OCI-LY7 (cell line): ENCODE results near the gene PRX. TPM values are rescaled to one million over a fixed set of nuclear protein-coding genes. Genes with fewer than 3 reads are reported as not detected.

ENCODE experiments used
- BruUV-seq: library from RNA; stranded (reverse); fragments of 400-500 nt; replicated peaks from 2 replicates; lab custom pipeline; 2021; lab: Mats Ljungman, UMichigan
- CTCF ChIA-PET: fragments of 300-600 bp; sonication (Branson Sonifier 250); formaldehyde crosslinking; loops from one replicate; lab custom pipeline; 2022; ENCODE audit warnings: antibody characterized with exemption; ENCODE audit not compliant: unreplicated experiment; lab: Charles Lee
- POLR2A ChIA-PET: fragments of 300-600 bp; sonication (Branson Sonifier 250); formaldehyde crosslinking; loops from one replicate; lab custom pipeline; 2022; ENCODE audit warnings: antibody characterized with exemption; lab: Charles Lee
- DNase-seq: peaks from one replicate; pipeline ENCODE4 v3.0.0-alpha.2; 2015; ENCODE audit warnings: low spot score
- H2AFZ ChIP-seq: fragments of 200-600 bp; sonication (generic), shearing (Covaris generic); 2 replicates; pipeline ENCODE4 v1.6.1; 2014; ENCODE audit warnings: mild to moderate bottlenecking, antibody characterized with exemption, low read length, moderate library complexity
- H3K27ac ChIP-seq: fragments of 200-600 bp; sonication (generic); 2 replicates; pipeline ENCODE4 v1.5.1; 2014; ENCODE audit warnings: mixed run types, low read depth, mild to moderate bottlenecking, moderate library complexity, low read length, inconsistent platforms; ENCODE audit not compliant: poor library complexity, severe bottlenecking
- H3K36me3 ChIP-seq: fragments of 200-600 bp; sonication (generic); 2 replicates; pipeline ENCODE4 v1.6.1; 2014; ENCODE audit warnings: mild to moderate bottlenecking, antibody characterized with exemption, low read length, moderate library complexity, mixed read lengths; ENCODE audit not compliant: insufficient read depth
- H3K4me1 ChIP-seq: fragments of 200-600 bp; sonication (generic); 2 replicates; pipeline ENCODE4 v1.5.1; 2014; ENCODE audit warnings: mild to moderate bottlenecking, low read length; ENCODE audit not compliant: insufficient read depth, poor library complexity, severe bottlenecking
- H3K4me2 ChIP-seq: fragments of 200-600 bp; sonication (generic); 2 replicates; pipeline ENCODE4 v1.6.1; 2014; ENCODE audit warnings: mild to moderate bottlenecking, low read length
- H3K4me3 ChIP-seq: fragments of 200-600 bp; sonication (generic); 2 replicates; pipeline ENCODE4 v1.5.1; 2014; ENCODE audit warnings: mild to moderate bottlenecking, low read depth, low read length; ENCODE audit not compliant: poor library complexity, severe bottlenecking
- H3K79me2 ChIP-seq: fragments of 200-600 bp; sonication (generic); 2 replicates; pipeline ENCODE4 v1.6.1; 2016; ENCODE audit warnings: low read depth, mild to moderate bottlenecking, low read length, moderate library complexity, mixed read lengths; ENCODE audit not compliant: insufficient read depth
- H3K9me2 ChIP-seq: fragments of 200-600 bp; sonication (generic); 2 replicates; pipeline ENCODE4 v1.6.1; 2016; ENCODE audit warnings: mild to moderate bottlenecking, low read length, mixed read lengths; ENCODE audit not compliant: insufficient read depth
- H3K9me3 ChIP-seq: fragments of 200-600 bp; sonication (generic); 2 replicates; pipeline ENCODE4 v1.6.1; 2014; ENCODE audit warnings: mild to moderate bottlenecking, mixed run types, low read length, mixed read lengths
- H4K20me1 ChIP-seq: fragments of 200-600 bp; sonication (generic); 2 replicates; pipeline ENCODE4 v1.6.1; 2014; ENCODE audit warnings: mild to moderate bottlenecking, antibody characterized with exemption, low read length, moderate library complexity, mixed read lengths; ENCODE audit not compliant: insufficient read depth
- EZH2phosphoT487 ChIP-seq: fragments of 200-600 bp; sonication (generic); IDR thresholded peaks from 2 replicates; pipeline ENCODE4 v1.6.1; 2018; ENCODE audit warnings: low read depth, borderline replicate concordance, mild to moderate bottlenecking, mixed run types, antibody characterized with exemption, low read length, moderate library complexity, mixed read lengths
- intact Hi-C: fragments of 100-400 bp; cut with micrococcal nuclease; formaldehyde crosslinking; loops from one replicate; pipeline ENCODE4 v1.10.0; 2022; ENCODE audit not compliant: unreplicated experiment
- microRNA-seq: library from miRNA; unstranded; fragments of <30 nt; microRNA quantifications from one replicate; pipeline ENCODE4 v1.2.0, GENCODE V29; 2022; ENCODE audit warnings: borderline replicate concordance
- small RNA-seq: library from RNA; depleted of rRNA; stranded (forward); fragments of <200 nt; gene quantifications from one replicate; pipeline ENCODE3, GENCODE V24; 2014
- total RNA-seq, 2 experiments: library from RNA; depleted of rRNA in 1 of 2; stranded (reverse); fragments of >200 nt in 1 of 2; shearing (Covaris generic) in 1 of 2; gene quantifications; 2 replicates each; pipeline ENCODE4 v1.2.3, GENCODE V29; 2014 to 2022
- TF ChIP-seq, protein P1 (sequence below): fragments of 200-600 bp; sonication (generic); conservative IDR thresholded peaks from 2 replicates; pipeline ENCODE4 v1.5.1; 2014; ENCODE audit warnings: mild to moderate bottlenecking, antibody characterized with exemption, low read length, moderate library complexity, mixed read lengths

Gene PRX
- total RNA-seq, 2 experiments from 2014 or later, result 2.2 to 4.9 TPM

DNA sequence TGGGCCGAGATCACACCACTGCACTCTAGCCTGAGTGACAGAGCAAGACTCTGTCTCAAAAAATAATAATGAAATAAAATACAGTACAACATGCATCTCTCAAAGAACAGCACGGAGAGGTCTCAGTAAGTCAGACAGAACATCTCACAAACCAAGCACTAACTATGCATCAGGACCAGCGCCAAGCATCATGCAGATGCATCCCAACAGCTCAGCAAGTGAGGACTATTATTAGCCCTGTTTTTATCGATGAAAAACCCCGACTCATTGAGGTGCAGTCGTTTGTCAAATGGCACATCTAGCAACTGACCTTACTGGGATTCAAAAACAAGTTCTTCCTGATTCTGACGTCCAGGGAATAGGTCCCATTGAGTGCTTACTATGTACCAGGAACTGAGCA lies 68.8 kb downstream of the PRX start:
- H3K4me1 ChIP-seq, result peaks cover 11% of the 10 kb centered on the region
- H3K9me3 ChIP-seq, result no peaks in the 10 kb centered on the region
- CTCF ChIA-PET, result no interaction called here
- no peak overlapping the region for H3K4me3 ChIP-seq
- no peak overlapping the region for H3K4me2 ChIP-seq
- no peak for TF ChIP-seq EZH2phosphoT487
- TF ChIP-seq, protein P1, sequence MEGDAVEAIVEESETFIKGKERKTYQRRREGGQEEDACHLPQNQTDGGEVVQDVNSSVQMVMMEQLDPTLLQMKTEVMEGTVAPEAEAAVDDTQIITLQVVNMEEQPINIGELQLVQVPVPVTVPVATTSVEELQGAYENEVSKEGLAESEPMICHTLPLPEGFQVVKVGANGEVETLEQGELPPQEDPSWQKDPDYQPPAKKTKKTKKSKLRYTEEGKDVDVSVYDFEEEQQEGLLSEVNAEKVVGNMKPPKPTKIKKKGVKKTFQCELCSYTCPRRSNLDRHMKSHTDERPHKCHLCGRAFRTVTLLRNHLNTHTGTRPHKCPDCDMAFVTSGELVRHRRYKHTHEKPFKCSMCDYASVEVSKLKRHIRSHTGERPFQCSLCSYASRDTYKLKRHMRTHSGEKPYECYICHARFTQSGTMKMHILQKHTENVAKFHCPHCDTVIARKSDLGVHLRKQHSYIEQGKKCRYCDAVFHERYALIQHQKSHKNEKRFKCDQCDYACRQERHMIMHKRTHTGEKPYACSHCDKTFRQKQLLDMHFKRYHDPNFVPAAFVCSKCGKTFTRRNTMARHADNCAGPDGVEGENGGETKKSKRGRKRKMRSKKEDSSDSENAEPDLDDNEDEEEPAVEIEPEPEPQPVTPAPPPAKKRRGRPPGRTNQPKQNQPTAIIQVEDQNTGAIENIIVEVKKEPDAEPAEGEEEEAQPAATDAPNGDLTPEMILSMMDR, result no peak
- H3K36me3 ChIP-seq, result peaks cover 14% of the 10 kb centered on the region; the same call in 1 of the 2 replicates
- H3K9me2 ChIP-seq, result no peaks in the 10 kb centered on the region
- intact Hi-C loops, result no loop called here
- peaks cover 21% of the 10 kb centered on the region for H3K79me2 ChIP-seq
- POLR2A ChIA-PET, result no interaction called here
- H4K20me1 ChIP-seq, result no peaks in the 10 kb centered on the region
- H3K27ac ChIP-seq, result no peak overlapping the region
- no peak overlapping the region for H2AFZ ChIP-seq
- no TSS peak for BruUV-seq
- DNase-seq, result no peak

Small RNA genes within 50 kb of the gene (microRNA-seq; reads per million reads assigned to microRNA genes)
- 2.3 reads per million for gene MIR6796

Small RNA genes within 50 kb of the gene (small RNA-seq; reads per million reads assigned to genes)
- gene MIR6796, result not detected
- gene RF00017, result not detected

Other genes starting within 250 kb of the PRX start
- 20.6 and 20.7 TPM in 2 replicates for gene MAP3K10, start 222.0 kb downstream of the PRX start, total RNA-seq (2014; rRNA removed; shearing (Covaris generic))
- gene MAP3K10, start 222.0 kb downstream of the PRX start, total RNA-seq (2022), result 32.5 and 38.4 TPM in 2 replicates
- gene TTC9B, start 195.0 kb downstream of the PRX start, total RNA-seq (2014; rRNA removed; shearing (Covaris generic)), result not detected in 2 replicates
- not detected in 2 replicates for gene TTC9B, start 195.0 kb downstream of the PRX start, total RNA-seq (2022)
- gene CCNP, start 186.7 kb downstream of the PRX start, total RNA-seq (2014; rRNA removed; shearing (Covaris generic)), result 0.54 and 0.59 TPM in 2 replicates
- 0.48 and 0.61 TPM in 2 replicates for gene CCNP, start 186.7 kb downstream of the PRX start, total RNA-seq (2022)
- 97.8 and 116 TPM in 2 replicates for gene AKT2, start 128.0 kb downstream of the PRX start, total RNA-seq (2014; rRNA removed; shearing (Covaris generic))
- gene AKT2, start 128.0 kb downstream of the PRX start, total RNA-seq (2022), result 192 and 197 TPM in 2 replicates
- gene C19orf47, start 65.0 kb downstream of the PRX start, total RNA-seq (2014; rRNA removed; shearing (Covaris generic)), result 10.0 and 15.6 TPM in 2 replicates
- 28.9 and 33.8 TPM in 2 replicates for gene C19orf47, start 65.0 kb downstream of the PRX start, total RNA-seq (2022)
- gene PLD3, start 64.7 kb downstream of the PRX start, total RNA-seq (2014; rRNA removed; shearing (Covaris generic)), result 84.0 and 109 TPM in 2 replicates
- 111 and 114 TPM in 2 replicates for gene PLD3, start 64.7 kb downstream of the PRX start, total RNA-seq (2022)
- gene HIPK4, start 23.2 kb downstream of the PRX start, total RNA-seq (2014; rRNA removed; shearing (Covaris generic)), result not detected in 2 replicates
- gene HIPK4, start 23.2 kb downstream of the PRX start, total RNA-seq (2022), result not detected in 2 replicates
- gene SERTAD1, start 12.6 kb upstream of the PRX start, total RNA-seq (2014; rRNA removed; shearing (Covaris generic)), result 5.0 and 5.7 TPM in 2 replicates
- gene SERTAD1, start 12.6 kb upstream of the PRX start, total RNA-seq (2022), result 5.5 and 6.1 TPM in 2 replicates
- gene SERTAD3, start 31.0 kb upstream of the PRX start, total RNA-seq (2014; rRNA removed; shearing (Covaris generic)), result 12.2 and 15.7 TPM in 2 replicates
- gene SERTAD3, start 31.0 kb upstream of the PRX start, total RNA-seq (2022), result 18.6 and 21.3 TPM in 2 replicates
- gene BLVRB, start 52.4 kb upstream of the PRX start, total RNA-seq (2014; rRNA removed; shearing (Covaris generic)), result 46.0 and 48.5 TPM in 2 replicates
- 40.3 and 45.0 TPM in 2 replicates for gene BLVRB, start 52.4 kb upstream of the PRX start, total RNA-seq (2022)
- gene SPTBN4, start 53.6 kb upstream of the PRX start, total RNA-seq (2014; rRNA removed; shearing (Covaris generic)), result 2.2 and 6.3 TPM in 2 replicates
- gene SPTBN4, start 53.6 kb upstream of the PRX start, total RNA-seq (2022), result 3.3 and 4.1 TPM in 2 replicates
- gene SHKBP1, start 163.5 kb upstream of the PRX start, total RNA-seq (2014; rRNA removed; shearing (Covaris generic)), result 42.0 and 49.4 TPM in 2 replicates
- gene SHKBP1, start 163.5 kb upstream of the PRX start, total RNA-seq (2022), result 115 and 130 TPM in 2 replicates
- gene LTBP4, start 188.0 kb upstream of the PRX start, total RNA-seq (2014; rRNA removed; shearing (Covaris generic)), result 22.1 and 44.5 TPM in 2 replicates
- gene LTBP4, start 188.0 kb upstream of the PRX start, total RNA-seq (2022), result 108 and 121 TPM in 2 replicates